Fibroblast of peridontal ligament (primary cell): ENCODE measurements around the gene RELL2.

Experiments used
- DNase-seq: peaks from one replicate; pipeline ENCODE4 v3.0.0-alpha.2; 2010; ENCODE audit errors: extremely low read depth

RELL2 gene

DNA sequence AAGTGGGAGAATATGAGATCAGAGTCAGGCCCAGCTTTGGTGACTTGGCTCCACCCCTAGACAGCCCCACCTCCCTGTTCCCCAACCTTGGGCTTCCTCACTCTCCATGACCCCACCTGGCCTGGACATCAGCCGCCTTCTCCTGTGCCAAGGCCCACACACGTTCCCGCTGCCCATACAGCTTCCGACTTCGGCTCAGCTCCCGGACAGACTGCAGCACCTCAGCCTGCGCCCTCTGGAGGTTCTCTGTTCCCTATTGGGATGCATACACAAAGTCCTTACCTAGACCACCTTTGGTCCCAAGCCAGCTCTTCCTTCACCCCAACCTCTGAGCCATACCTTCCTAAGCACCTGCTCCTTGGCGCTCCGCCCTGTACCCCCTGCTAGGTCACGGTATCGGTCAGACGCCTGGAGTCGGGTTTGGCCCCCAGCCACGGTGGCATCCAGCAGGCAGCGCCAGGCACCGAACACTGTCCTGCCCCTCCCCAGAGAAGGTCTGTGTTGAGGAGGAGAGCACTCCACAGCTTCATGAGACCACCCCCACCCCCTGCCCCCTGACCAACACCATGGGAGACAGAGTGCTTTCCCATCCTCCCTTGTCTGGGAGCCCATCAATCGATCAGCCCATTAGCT lies 12.4 kb downstream of the RELL2 start:
- no peak for DNase-seq

DNA sequence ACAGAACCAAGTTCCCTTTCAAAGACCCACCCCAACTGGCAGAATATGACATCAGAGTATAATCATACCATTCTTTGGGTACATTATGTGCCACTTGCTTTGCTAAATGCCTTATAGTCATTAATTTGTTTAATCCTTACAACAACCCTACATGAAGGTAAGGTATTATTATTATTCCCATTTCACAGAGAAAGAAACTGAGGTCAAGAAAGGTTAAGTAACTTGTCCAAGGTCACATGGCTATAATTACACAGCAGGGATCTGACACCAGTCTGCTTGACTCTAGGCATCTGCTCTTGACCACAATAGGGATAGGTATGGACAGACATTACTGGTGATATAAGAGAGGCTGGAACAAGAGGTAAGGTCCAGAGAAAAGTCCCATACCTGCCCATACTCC lies 13.2 kb downstream of the RELL2 start:
- DNase-seq, result no peak

DNA sequence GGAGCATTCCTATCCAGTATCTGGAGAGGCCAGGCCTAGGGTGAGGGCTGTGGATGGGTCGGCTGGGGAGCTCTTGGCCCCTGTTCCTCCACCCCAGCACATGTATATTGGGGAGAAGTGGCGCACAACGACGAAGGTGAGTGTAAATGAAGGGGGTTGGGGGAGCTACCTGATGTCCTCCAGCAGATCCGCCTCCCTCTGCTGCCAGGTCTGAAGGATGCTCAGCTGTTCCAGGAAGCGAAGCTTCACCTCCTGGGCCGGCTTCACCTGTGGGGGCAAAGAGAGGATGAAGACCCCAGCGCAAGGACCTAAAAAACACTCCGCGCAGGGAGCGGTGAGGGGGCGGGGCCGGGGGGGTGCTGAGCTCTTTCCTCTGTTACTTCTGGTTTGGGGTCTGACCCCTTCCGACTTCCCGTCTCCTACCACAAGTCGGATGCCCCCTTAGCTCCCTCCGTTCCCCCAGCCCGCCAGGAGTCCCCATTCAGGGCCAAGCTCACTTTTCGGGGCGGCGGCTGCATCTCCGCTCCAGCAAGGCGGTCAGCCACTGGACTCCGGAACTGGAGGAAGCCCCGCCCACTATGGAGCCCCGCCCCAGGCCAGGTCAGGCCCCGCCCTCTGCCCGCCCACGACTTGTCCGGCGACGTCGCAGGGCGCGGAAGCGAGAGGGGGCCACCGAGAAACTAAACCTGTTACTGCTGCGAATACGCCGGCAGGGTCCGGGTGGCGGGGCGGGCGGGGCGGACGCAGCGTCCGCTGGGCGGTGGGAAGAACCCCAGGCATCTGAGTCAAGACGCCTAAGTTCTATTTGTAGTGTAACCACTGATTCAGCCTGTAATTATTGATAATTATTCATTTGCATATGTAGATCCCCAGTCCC lies 14.3 kb downstream of the RELL2 start, which contains the start of gene FCHSD1:
FCHSD1 (minus strand) TSS at position 568 of the 877 bp plus-strand sequence; CDS start at position 518, 50 bp downstream.
- peak; percentile 70 for DNase-seq

DNA sequence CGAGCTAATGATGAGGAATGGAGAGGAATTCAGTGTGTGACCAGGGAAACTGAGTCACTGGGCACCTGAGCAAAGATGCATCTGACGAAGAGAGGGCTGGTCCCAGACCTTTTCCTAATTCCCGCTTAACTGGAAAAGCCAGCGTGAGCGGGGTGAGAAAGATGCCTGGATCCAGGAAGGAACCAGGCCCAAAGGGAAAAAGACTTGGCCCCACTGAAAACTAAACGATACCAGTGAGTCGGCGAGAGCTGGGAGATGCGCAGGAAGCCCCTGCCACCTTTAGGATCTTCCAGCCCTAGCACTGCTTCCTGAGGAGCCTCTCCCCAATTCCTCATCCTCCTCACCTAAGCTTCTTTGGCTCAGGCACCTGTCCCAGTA lies 14.9 kb downstream of the RELL2 start:
- DNase-seq, result no peak

DNA sequence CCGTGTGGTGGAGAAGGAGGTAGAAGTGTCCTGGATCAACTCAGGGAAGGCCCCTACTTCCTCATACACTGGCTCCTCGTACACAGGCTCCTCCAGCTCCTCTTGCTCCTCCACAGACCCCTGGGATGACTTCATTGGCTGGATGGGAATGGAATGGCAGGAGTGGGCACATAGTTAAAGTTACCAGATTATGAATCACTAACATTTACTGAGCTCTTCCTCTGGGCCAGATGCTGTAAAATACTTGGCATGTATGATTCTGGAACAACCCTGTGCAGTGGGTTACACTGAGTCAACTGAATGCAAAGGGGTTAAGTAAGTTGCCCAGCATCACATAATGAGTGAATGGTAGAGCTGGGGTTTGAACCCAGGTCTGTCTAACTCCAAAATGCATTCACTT lies 17.5 kb downstream of the RELL2 start:
- DNase-seq, result peak; percentile 76

DNA sequence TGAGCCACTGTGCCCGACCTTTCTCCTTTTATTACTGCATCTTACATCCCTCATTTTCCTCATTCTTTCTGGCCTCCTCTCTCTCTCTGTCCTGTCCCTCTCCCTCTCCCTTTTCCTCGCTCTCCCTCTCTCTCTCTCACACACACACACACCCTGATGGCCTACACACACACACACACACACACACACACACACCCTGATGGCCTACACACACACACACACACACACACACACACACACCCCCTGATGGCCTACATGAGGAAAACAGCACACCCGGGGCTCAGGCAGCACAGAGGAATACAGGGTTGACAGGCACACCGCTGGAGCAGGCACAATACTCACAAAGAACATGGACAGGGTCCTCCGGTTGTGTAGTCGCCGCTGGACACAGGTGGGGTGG lies 18.2 kb downstream of the RELL2 start:
- DNase-seq, result no peak

DNA sequence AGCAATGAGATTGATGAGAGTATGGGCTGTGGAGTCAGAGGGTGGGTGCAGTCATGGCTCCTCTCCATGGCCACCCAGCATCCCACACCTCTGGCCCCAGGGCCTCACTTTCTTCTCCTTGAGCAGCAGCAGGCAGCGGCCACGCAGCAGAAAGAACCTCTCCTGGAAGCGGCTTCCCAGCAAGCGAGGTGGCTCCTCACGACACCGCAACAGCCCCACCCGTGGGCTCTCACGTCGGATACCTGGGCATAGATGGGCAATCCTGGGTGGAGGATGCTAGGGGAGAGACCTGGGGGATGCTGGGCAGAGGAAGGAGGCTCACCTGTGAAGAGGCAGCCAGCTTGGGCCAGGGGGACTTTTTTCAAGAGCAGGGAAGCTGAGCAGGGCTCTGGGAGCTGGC lies 19.6 kb downstream of the RELL2 start:
- no peak for DNase-seq

DNA sequence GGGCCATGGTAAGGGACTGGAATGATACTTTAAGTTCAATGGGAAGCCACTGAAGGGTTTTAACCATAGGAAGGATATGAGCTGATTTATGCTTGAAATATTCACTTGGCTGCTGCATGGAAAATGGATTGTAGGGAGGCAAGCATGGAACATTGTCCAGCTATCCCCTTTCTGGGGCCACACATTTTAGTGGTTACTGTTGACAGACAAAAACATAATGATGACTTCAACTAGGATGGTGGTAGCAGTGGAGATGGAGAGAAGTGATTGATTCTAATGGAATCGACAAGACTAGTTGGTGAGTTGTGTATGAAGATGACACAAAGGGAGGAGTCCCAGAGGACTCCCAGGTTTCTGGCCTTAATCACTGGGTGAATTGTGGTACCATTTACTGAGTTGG lies 20.6 kb downstream of the RELL2 start:
- no peak for DNase-seq

DNA sequence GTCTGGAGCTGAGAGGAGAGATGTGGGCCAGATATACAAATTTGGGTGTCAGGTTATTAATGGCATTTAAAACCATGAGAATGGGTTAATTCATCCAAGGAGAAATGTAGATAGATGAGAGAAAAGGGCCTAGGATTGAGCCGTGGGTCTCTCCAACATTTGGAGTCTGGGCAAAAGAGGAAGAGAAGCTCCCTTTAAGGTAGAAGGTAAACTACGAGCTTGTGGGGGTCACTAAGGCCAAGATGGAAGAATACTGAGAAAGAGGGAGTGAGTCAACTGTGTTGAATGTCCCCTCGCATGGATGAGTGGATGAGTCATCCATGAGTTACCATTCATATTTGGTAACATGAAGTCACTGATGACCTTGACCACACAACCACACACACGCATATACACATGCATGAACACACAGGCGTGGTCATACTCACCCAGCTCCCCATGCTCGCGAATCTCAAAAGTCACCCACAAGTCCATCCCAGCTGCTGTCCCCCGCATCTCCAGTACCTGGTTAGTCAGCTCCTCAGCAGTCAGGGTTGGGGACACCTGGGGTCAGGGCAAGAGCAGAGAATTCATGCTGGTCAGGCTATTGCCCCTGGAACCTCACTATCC lies 21.2 kb downstream of the RELL2 start:
- DNase-seq, result peak; percentile 90

DNA sequence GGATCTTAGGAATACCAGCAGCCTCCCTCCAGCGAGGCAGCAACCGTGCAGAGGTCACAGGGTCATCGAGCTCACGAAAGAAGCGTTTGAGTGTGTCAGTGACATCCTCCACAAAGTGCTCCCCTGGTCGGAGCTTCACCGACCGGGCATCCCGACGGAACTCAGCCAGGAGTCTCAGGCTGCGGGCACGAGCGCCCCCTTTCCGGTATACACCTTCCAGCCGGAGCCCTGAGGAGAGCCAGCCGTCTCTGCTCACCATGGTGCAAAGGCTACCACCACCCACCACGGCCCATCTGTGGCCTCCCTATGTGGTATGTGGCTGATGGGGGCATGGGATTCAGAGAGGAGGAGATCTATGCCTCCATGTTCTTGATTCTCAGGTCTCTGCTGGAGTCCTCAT lies 25.2 kb downstream of the RELL2 start:
- DNase-seq, result no peak

DNA sequence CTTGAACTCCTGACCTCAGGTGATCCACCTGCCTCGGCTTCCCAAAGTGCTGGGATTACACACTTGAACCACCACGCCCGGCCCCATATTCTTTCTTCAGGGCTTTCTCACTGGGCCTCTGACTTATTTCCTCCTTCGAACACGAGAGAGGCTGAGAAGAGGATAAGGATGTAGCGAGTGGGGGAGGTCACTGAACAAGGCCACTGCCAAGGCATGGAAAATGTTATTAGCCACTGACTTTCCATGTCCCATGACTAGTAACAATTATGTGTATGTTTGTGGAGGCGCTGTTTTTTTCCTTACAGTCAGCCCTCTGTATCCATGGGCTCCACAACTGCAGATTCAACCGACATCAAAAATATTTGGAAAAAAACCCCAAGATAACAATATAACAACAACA lies 26.7 kb downstream of the RELL2 start:
- no peak for DNase-seq

DNA sequence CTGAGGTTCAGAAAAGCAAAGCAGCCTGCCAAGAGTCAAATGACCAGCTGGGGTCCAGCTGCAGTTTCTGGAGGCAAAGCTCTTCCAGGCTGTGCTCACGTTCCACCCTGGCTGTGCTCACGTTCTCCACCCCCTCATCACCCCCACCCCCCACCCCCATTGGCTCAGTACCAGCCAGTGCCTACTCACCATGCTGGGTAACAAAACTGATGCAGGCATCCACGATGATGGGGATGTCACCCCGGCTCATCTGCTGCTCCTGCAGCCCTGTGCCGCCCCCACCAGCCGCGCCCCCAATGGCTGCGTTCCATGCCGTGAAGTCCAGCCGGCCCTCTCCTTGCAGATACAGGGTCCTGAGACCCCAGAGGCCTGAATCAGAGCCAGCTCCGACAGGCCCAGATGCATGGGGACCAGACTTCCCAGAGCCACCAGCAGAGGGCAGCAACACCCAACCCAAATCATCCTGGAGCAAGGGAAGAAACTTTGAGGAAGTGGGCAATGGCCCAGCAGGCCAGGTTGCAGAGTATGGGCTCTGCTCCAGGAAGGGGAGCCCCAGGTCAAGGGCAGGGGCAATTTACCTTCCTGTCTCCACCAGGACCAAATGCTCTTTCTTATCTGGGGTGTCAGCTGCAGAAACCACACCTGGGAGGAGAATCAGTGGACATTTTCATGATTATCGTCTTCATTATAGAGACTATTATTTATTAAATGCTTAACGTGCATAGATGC lies 28.1 kb downstream of the RELL2 start:
- peak; percentile 65 for DNase-seq

DNA sequence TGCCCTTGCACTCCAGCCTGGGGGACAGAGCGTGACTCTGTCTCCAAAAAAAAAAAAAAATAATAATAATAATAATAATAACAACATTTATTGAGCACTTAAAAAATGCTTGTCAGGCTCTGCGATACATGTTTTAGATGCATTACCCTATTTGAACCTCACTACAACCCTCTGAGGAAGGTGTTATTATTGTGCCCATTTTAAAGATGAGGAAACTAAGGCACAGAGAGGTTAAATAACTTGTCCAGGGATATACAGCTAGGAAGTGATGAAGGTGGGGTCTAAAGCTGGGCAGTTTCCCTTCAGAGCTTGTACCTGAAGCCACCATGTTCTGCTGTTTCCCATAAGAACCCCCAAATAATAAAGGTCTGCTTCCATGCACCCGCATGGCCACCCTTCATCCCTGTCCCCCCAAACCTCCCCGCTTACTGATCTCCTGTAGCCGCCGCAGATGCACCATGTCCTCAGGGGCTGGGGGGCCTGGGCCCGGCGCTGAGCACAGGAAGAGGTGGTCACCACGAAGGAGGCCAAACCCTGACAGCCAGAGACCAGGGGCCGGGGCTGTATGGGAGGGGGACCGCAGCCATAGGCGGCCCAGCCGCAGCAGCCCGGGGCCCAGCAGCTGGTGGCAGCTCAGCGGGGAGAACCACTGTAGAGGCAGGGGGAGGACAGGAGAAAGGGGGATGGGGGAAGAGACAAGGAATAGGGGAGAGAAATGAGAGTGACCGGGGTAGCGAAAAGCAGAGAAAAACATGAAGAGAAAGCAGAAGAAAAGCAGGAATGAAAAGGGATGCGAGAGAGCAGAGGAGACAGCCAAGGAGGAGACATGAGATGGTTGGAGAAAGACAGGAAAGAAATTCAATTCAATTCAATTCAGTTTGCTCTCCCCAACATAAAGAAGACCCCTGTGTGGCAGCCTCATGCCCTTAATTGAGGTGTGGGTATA lies 29.5 kb downstream of the RELL2 start:
- DNase-seq, result no peak

DNA sequence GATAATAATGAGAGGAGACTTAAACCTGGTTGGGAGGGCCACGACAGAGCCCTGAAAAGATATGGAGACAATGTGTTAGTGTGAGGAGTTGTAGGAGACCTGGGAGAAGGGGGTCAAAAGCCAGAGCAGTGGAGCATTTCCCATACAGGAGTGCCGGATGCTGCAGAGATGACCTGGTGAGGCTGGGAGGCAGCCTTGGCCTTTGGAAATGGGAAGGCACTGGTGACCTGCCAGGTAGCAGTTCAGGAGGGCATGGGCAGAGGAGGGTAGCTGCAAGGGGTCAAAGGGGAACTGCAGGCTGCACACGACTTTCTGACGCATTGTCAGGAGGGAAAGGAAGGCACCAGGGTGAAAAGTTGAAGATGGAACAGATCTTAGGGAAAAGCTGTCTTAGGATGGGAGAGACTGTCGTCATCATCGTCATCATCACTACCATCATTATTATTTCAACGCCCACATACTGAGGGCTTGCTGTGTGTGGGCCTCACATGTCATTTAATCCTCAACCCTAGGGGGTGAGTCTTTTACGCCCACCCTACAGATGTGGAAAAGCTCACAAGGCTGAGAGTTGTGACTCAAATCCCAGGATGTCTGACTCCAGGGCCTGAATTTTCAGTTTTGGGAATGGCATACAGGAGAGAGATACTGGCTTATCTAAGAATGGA lies 31.9 kb downstream of the RELL2 start:
- DNase-seq, result no peak

DNA sequence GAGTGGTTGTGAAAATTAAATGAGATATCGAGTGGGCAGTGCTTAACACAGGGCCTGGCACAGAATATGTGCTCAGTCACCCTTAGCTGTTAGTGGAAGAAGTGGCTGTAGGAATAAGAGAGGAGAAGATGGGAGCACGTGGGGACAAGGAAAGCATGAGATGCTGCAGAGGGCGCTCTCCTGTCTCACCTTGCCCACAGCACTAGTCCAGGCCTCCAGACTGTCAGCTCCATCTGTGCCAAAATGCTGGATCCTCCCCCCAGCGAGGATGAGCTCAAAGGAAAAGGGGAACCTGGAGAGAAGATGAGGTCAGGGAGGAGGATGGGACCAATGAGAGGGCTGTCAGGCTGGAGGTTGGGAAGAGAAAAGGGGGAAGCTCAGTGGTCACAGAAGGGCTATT lies 32.7 kb downstream of the RELL2 start:
- DNase-seq, result no peak

DNA sequence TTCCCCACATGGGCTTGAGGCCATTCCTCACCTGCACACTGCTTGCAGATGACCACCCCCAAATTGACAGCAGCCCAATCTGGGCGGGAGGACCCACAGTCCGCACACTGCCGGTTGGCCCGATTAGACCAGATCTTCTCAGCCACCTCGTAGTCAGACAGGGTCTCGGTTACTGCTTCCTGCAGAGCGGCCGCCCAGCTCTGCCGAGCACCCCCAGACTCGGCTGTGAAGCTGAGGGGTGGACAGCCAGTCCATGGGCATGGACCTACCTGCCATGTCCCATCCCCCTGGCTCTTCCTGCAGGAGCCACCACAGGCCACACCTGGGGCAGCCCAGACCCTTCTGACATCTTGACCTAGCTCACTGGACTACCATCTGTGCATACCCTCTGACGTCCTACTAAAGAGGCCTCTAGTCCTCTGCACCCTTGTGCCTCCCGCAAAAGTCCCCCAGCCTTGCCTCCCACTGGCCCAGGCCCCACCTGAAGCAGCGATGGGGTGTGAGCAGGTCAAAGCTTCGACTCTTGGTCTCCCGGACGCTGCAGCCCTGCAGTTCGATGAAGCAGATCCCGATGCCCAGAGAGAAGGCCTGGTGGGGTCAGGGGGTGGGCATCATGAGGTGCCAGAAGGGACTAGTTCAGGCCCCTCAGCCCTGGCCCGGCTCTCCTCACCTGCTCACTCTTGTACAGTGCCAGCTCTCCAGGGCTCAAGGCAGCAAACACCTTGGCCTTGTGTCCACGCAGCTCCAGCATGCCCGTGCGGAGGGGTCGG lies 35.5 kb downstream of the RELL2 start:
- no peak for DNase-seq

DNA sequence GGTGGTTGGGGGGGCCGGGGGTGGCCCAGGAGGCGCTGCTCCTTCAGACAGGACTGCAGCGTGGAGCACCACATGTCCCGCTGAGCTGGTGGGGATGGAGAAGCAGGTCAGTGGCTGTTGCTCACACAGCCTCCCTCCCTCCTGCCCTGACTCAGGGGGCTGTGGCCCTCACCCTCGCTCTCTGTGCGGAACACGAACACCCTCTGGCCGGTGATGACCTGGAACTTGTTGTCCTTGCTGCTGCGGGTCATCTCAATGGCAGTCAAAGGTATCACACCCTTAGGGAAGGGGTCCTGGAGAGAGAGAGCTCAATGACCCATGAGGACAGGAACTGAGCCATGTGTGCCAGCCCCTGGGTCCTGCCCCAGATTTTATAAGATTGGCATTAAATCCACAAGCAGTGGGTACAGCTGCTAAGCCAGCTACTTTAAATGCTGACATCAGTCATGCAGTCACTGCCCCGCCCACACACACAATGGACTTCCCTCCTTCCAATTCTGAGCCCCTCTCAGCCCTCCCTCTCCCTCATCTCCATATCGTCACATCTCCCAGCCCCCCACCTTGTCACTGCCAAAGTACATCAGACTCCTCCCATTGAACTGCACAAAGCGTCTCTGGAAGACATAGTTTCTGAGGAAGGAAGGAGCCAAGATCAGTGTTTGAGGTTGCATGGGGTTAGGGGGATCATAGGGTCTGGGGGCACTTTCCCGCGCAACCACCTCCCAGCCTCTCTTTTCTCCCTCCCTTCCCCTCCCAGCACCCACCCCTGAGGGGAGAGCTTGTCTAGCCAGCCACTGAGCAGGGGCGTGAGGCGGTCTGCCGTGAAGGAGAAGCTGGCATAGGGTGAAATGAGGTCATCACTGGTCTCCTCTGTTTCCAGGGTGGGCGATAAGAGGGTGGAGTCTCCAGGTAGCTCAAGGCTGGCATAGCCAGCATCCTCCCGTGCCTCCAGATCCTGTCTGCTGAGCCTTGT lies 36.3 kb downstream of the RELL2 start:
- no peak for DNase-seq

DNA sequence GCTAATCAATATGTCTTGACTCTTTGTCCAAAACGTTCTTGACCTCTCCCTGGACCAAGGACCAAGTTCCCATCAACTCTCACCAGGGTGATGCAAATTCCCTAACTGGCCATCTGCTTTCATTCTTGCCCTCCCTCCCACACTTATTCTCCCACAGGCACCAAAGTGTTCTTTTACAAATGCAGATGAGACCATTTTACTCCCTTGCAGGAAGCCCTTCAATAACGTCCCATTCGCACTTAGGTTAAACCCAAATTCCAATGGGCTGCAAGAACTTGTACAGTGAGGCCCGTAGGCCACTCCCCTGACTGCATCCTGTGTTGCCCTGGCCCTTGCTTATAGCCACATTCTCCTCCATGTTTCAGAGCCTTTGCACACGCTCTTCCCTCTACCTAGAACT lies 38.0 kb downstream of the RELL2 start:
- no peak for DNase-seq

DNA sequence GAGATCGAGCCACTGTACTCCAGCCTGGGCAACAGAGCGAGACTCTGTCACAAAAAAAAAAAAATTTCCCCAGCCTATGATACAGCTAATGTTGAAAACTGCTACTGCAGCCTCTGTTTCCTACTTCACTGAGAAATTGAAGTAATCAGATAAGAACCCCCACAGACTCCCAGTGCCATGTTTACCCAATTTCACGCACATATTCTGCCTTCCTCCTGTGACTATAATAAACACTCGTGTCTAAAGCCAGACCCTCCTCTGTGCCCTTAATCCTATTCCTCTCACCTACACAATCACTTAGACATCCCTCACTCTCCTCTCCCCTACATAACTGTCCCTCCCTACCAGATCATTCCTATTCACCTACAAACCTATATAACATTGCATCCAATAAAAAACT lies 38.9 kb downstream of the RELL2 start:
- no peak for DNase-seq
